Raji (cell line): ENCODE measurements around the gene OPCML.

Experiments used
- POLR2A ChIP-seq: IDR thresholded peaks from 2 replicates; pipeline ENCODE4 v1.6.1; 2011; ENCODE audit warnings: low read depth, low read length, control low read depth; ENCODE audit not compliant: insufficient read depth

Gene OPCML

GRCh38 chr11:132712466-132712865, 819.8 kb downstream of the OPCML start:
- no peak for TF ChIP-seq POLR2A

- TF ChIP-seq POLR2A, result no peak
Measured at GRCh38 chr11:132704781-132705375, 827.4 kb downstream of the OPCML start.

GRCh38 chr11:132692891-132693290, 839.4 kb downstream of the OPCML start:
- no peak for TF ChIP-seq POLR2A

- no peak for TF ChIP-seq POLR2A
Measured at GRCh38 chr11:132691848-132692550, 840.3 kb downstream of the OPCML start.

- no peak for TF ChIP-seq POLR2A
Measured at GRCh38 chr11:132686886-132687285, 845.4 kb downstream of the OPCML start.

- no peak for TF ChIP-seq POLR2A
Measured at GRCh38 chr11:132685174-132685611, 847.1 kb downstream of the OPCML start.

- TF ChIP-seq POLR2A, result no peak
Measured at GRCh38 chr11:132683602-132684001, 848.7 kb downstream of the OPCML start.

GRCh38 chr11:132681971-132682370, 850.3 kb downstream of the OPCML start:
- no peak for TF ChIP-seq POLR2A

GRCh38 chr11:132680584-132680983, 851.7 kb downstream of the OPCML start:
- TF ChIP-seq POLR2A, result no peak

- TF ChIP-seq POLR2A, result no peak
Measured at GRCh38 chr11:132674151-132674550, 858.1 kb downstream of the OPCML start.

- TF ChIP-seq POLR2A, result no peak
Measured at GRCh38 chr11:132671851-132672370, 860.4 kb downstream of the OPCML start.

- TF ChIP-seq POLR2A, result no peak
Measured at GRCh38 chr11:132670921-132671675, 861.2 kb downstream of the OPCML start.

- TF ChIP-seq POLR2A, result no peak
Measured at GRCh38 chr11:132669949-132670348, 862.4 kb downstream of the OPCML start.

GRCh38 chr11:132665205-132665604, 867.1 kb downstream of the OPCML start:
- no peak for TF ChIP-seq POLR2A

- TF ChIP-seq POLR2A, result no peak
Measured at GRCh38 chr11:132658696-132659095, 873.6 kb downstream of the OPCML start.

GRCh38 chr11:132658004-132658403, 874.3 kb downstream of the OPCML start:
- TF ChIP-seq POLR2A, result no peak
